H9 (cell line): Measurements from ENCODE around the gene CDHR2. TPM values are rescaled to one million over a fixed set of nuclear protein-coding genes. Genes with fewer than 3 reads are reported as not detected.

Experiments used
- DNase-seq: peaks from one replicate; pipeline ENCODE4 v3.0.0-alpha.2; 2017
- H2AFZ ChIP-seq: one replicate; pipeline ENCODE4 v1.6.1; 2013; ENCODE audit warnings: mild to moderate bottlenecking, low read length, control low read depth, moderate library complexity
- H2AK5ac ChIP-seq: 2 replicates; pipeline ENCODE4 v1.6.1; 2013; ENCODE audit warnings: low read length, control low read depth, mixed read lengths; ENCODE audit not compliant: insufficient read length
- H2BK120ac ChIP-seq: one replicate; pipeline ENCODE4 v1.6.1; 2013; ENCODE audit warnings: low read depth, mild to moderate bottlenecking, low read length, control low read depth, inconsistent platforms; ENCODE audit not compliant: poor library complexity, severe bottlenecking
- H2BK12ac ChIP-seq: 2 replicates; pipeline ENCODE4 v1.6.1; 2013; ENCODE audit warnings: low read length, control low read depth, mixed read lengths, low read depth; ENCODE audit not compliant: insufficient read length
- H2BK15ac ChIP-seq: 2 replicates; pipeline ENCODE4 v1.6.1; 2013; ENCODE audit warnings: low read depth, low read length, control low read depth
- H2BK20ac ChIP-seq: one replicate; pipeline ENCODE4 v1.6.1; 2013; ENCODE audit warnings: low read depth, mild to moderate bottlenecking, low read length, control low read depth, inconsistent platforms; ENCODE audit not compliant: poor library complexity, severe bottlenecking
- H2BK5ac ChIP-seq: 2 replicates; pipeline ENCODE4 v1.6.1; 2013; ENCODE audit warnings: low read length, control low read depth, mixed read lengths; ENCODE audit not compliant: insufficient read length
- H3K14ac ChIP-seq: 2 replicates; pipeline ENCODE4 v1.6.1; 2013; ENCODE audit warnings: low read length, control low read depth; ENCODE audit not compliant: insufficient read depth
- H3K18ac ChIP-seq: 2 replicates; pipeline ENCODE4 v1.6.1; 2013; ENCODE audit warnings: low read depth, mild to moderate bottlenecking, mixed read lengths, low read length, control low read depth; ENCODE audit not compliant: insufficient read length
- H3K23ac ChIP-seq: 2 replicates; pipeline ENCODE4 v1.6.1; 2013; ENCODE audit warnings: low read length, control low read depth, mixed read lengths, low read depth; ENCODE audit not compliant: insufficient read length
- H3K23me2 ChIP-seq: 2 replicates; pipeline ENCODE4 v1.6.1; 2013; ENCODE audit warnings: low read depth, mild to moderate bottlenecking, mixed read lengths, low read length, control low read depth; ENCODE audit not compliant: insufficient read length, poor library complexity, severe bottlenecking
- H3K27ac ChIP-seq: 2 replicates; pipeline ENCODE4 v1.5.1; 2013; ENCODE audit warnings: low read length, control low read depth, mixed read lengths, low read depth; ENCODE audit not compliant: insufficient read length
- H3K27me3 ChIP-seq: 2 replicates; pipeline ENCODE4 v1.6.1; 2013; ENCODE audit warnings: low read length, control low read depth, inconsistent platforms; ENCODE audit not compliant: insufficient read depth
- H3K4ac ChIP-seq: 2 replicates; pipeline ENCODE4 v1.6.1; 2013; ENCODE audit warnings: low read depth, mild to moderate bottlenecking, control low read depth, inconsistent platforms, low read length, moderate library complexity
- H3K4me1 ChIP-seq: 2 replicates; pipeline ENCODE4 v1.6.1; 2013; ENCODE audit warnings: low read length, control low read depth, inconsistent platforms; ENCODE audit not compliant: insufficient read depth
- H3K4me2 ChIP-seq: 2 replicates; pipeline ENCODE4 v1.6.1; 2013; ENCODE audit warnings: low read length, control low read depth, mixed read lengths; ENCODE audit not compliant: insufficient read length, insufficient read depth
- H3K56ac ChIP-seq: 2 replicates; pipeline ENCODE4 v1.6.1; 2013; ENCODE audit warnings: low read depth, mild to moderate bottlenecking, mixed read lengths, low read length, control low read depth; ENCODE audit not compliant: insufficient read length
- H3K79me1 ChIP-seq: 2 replicates; pipeline ENCODE4 v1.6.1; 2013; ENCODE audit warnings: low read depth, mild to moderate bottlenecking, moderate library complexity, low read length, control low read depth, inconsistent platforms; ENCODE audit not compliant: insufficient read depth, poor library complexity, severe bottlenecking
- H3K79me2 ChIP-seq: 2 replicates; pipeline ENCODE4 v1.6.1; 2013; ENCODE audit warnings: low read length, control low read depth, inconsistent platforms; ENCODE audit not compliant: insufficient read depth
- H3K9ac ChIP-seq: 2 replicates; pipeline ENCODE4 v1.6.1; 2013; ENCODE audit warnings: low read length, control low read depth, mixed read lengths; ENCODE audit not compliant: insufficient read length; ENCODE audit errors: extremely low read depth
- H3K9me3 ChIP-seq: one replicate; pipeline ENCODE4 v1.6.1; 2013; ENCODE audit warnings: low read depth, low read length, inconsistent platforms; ENCODE audit not compliant: control insufficient read depth
- H3T11ph ChIP-seq: one replicate; pipeline ENCODE4 v1.6.1; 2013; ENCODE audit warnings: mild to moderate bottlenecking, low read length, control low read depth, inconsistent platforms
- H4K20me1 ChIP-seq: one replicate; pipeline ENCODE4 v1.6.1; 2013; ENCODE audit not compliant: control insufficient read depth, insufficient read length, insufficient read depth
- H4K5ac ChIP-seq: 2 replicates; pipeline ENCODE4 v1.6.1; 2013; ENCODE audit warnings: low read depth, mild to moderate bottlenecking, mixed read lengths, low read length, control low read depth; ENCODE audit not compliant: insufficient read length
- H4K8ac ChIP-seq: replicated peaks from 2 replicates; pipeline ENCODE4 v1.6.1; 2013; ENCODE audit warnings: low read length, control low read depth, mixed read lengths, low read depth; ENCODE audit not compliant: insufficient read length
- H4K91ac ChIP-seq: 2 replicates; pipeline ENCODE4 v1.6.1; 2013; ENCODE audit warnings: low read depth, mild to moderate bottlenecking, moderate library complexity, mixed read lengths, low read length, control low read depth; ENCODE audit not compliant: insufficient read length
- H3K27ac Mint-ChIP-seq, 3 experiments: 2 replicates in 2 of 3; 3 replicates in 1 of 3; pipeline ENCODE4 v1.8.0; 2020 to 2021; ENCODE audit warnings: mixed read lengths in 3 of 3, mild to moderate bottlenecking in 1 of 3, moderate library complexity in 1 of 3
- H3K27me3 Mint-ChIP-seq: 2 replicates; pipeline ENCODE4 v1.8.0; 2021; ENCODE audit warnings: low read depth, mild to moderate bottlenecking, moderate library complexity, mixed read lengths
- H3K36me3 Mint-ChIP-seq, 3 experiments: 2 replicates in 2 of 3; 3 replicates in 1 of 3; pipeline ENCODE4 v1.8.0; 2020 to 2021; ENCODE audit warnings: low read depth in 3 of 3, mixed read lengths in 3 of 3; ENCODE audit not compliant: insufficient read depth in 1 of 3
- H3K4me1 Mint-ChIP-seq, 2 experiments: 2 replicates each; pipeline ENCODE4 v1.8.0; 2020; ENCODE audit warnings: mixed read lengths in 2 of 2
- H3K4me3 Mint-ChIP-seq, 2 experiments: 2 replicates in 1 of 2; 3 replicates in 1 of 2; pipeline ENCODE4 v1.8.0; 2020 to 2021; ENCODE audit warnings: mild to moderate bottlenecking in 2 of 2, mixed read lengths in 2 of 2, moderate library complexity in 1 of 2
- H3K9me3 Mint-ChIP-seq, 2 experiments: 2 replicates in 1 of 2; 3 replicates in 1 of 2; pipeline ENCODE4 v1.8.0; 2020; ENCODE audit warnings: mild to moderate bottlenecking in 2 of 2, mixed read lengths in 2 of 2, moderate library complexity in 1 of 2
- CTCF ChIP-seq: fragments of 200-600 bp; sonication (generic); conservative IDR thresholded peaks from 3 replicates; pipeline ENCODE4 v1.8.0; 2021; ENCODE audit warnings: antibody characterized with exemption, mild to moderate bottlenecking
- WGBS: extraction: QIAGEN DNeasy Blood & Tissue Kit; methylation state at CpG from one replicate; pipeline ENCODE4 v1.1.7; 2013; ENCODE audit warnings: missing lambda C conversion rate, low lambda C conversion rate, mixed read lengths; ENCODE audit not compliant: insufficient read length; ENCODE audit errors: extremely low coverage; 5-methylcytosine and 5-hydroxymethylcytosine counted together
- total RNA-seq: library from RNA; stranded (reverse); gene quantifications from 2 replicates; pipeline ENCODE4 v1.2.1, GENCODE V29; 2021

CDHR2 gene
- total RNA-seq, 1 experiment from 2014 or later: 0.90 TPM

- Histone ChIP-seq H3K9me3 (no peaks in the 10 kb centered on the region), H3K27ac (no peak overlapping the region), H2BK120ac (no peak overlapping the region), H3K4ac (no peak overlapping the region), H3K9ac (no peak overlapping the region), H2BK5ac (no peak overlapping the region), H3K27me3 (no peaks in the 10 kb centered on the region), H2AFZ (no peak overlapping the region), H3K79me2 (no peaks in the 10 kb centered on the region), H3K56ac (no peak overlapping the region), H3K79me1 (no peaks in the 10 kb centered on the region), H2BK20ac (no peak overlapping the region), H3T11ph (no peak overlapping the region), H3K23me2 (no peaks in the 10 kb centered on the region), H3K14ac (no peak overlapping the region), H4K8ac (no peak overlapping the region), H2BK15ac (no peak overlapping the region), H2AK5ac (no peak overlapping the region), H3K18ac (no peak overlapping the region), H4K5ac (no peak overlapping the region), H4K91ac (no peak overlapping the region), H3K4me1 (no peaks in the 10 kb centered on the region; the same call in 1 of the 2 replicates), H3K4me2 (no peak overlapping the region), H2BK12ac (no peak overlapping the region), H4K20me1 (no peaks in the 10 kb centered on the region), H3K23ac (no peak overlapping the region)
- Mint-ChIP-seq H3K4me1 (peaks cover 43 to 62% of the 10 kb centered on the region in 2 experiments), H3K4me3 (0 out of 5 replicates have a peak overlapping the region, but pooled peaks of 1 of the 2 experiments have one; percentile 28), H3K9me3 (peaks cover 0 to 10% of the 10 kb centered on the region in 2 experiments; a peak in 3 of 5 replicates), H3K27ac (no peak overlapping the region; a peak in 1 of 7 replicates), H3K36me3 (peaks cover 0 to 6% (median 2%) of the 10 kb centered on the region in 3 experiments; a peak in 4 of 7 replicates), H3K27me3 (peaks cover 24% of the 10 kb centered on the region)
- no peak for DNase-seq
- no CpG with 5 or more reads among the region's 4 CpGs for WGBS
- TF ChIP-seq CTCF: no peak
These were observed 90.1 kb downstream of the CDHR2 start for GRCh38 chr5:176639208-176639607.
